ENCODE data around the gene CCDC88A. TPM values are rescaled to one million over a fixed set of nuclear protein-coding genes. Genes with fewer than 3 reads are reported as not detected.

The CCDC88A gene
- total and polyA plus RNA-seq, 4 donors = 126 to 223 (median 205) TPM

Small RNA genes within 50 kb of the gene (small RNA-seq; reads per million reads assigned to genes)
- gene RF00019 (ENCODE audit: low replicate concordance) = not detected
- not detected for gene RNU6-221P (ENCODE audit: low replicate concordance)
- not detected for gene RNU6-775P (ENCODE audit: low replicate concordance)

Other genes starting within 250 kb of the CCDC88A start
- gene CLHC1, start 187.6 kb downstream of the CCDC88A start, total RNA-seq = 10 to 100 TPM; 26.9 to 29.6 TPM
- 10 to 100 TPM; 18.4 to 21.5 TPM for gene CLHC1, start 187.6 kb downstream of the CCDC88A start, polyA plus RNA-seq (ENCODE audit: insufficient read length in 2 of 2)
- gene RPS27A, start 187.2 kb downstream of the CCDC88A start, total RNA-seq = 1,000 to 10,000 TPM in 1 of 2 donors, 100 to 1,000 TPM in 1; 549 to 1,805 TPM
- 1,000 to 10,000 TPM; 1,078 to 1,106 TPM for gene RPS27A, start 187.2 kb downstream of the CCDC88A start, polyA plus RNA-seq (ENCODE audit: insufficient read length in 2 of 2)
- 10 to 100 TPM; 23.3 to 31.1 TPM for gene MTIF2, start 150.6 kb downstream of the CCDC88A start, total RNA-seq
- gene MTIF2, start 150.6 kb downstream of the CCDC88A start, polyA plus RNA-seq (ENCODE audit: insufficient read length in 2 of 2) = 10 to 100 TPM; 19.8 to 21.6 TPM
- 10 to 100 TPM; 33.4 to 68.9 TPM for gene CFAP36, start 99.9 kb upstream of the CCDC88A start, total RNA-seq
- 100 to 1,000 TPM in 1 of 2 donors, 10 to 100 TPM in 1; 99.2 to 111 TPM for gene CFAP36, start 99.9 kb upstream of the CCDC88A start, polyA plus RNA-seq (ENCODE audit: insufficient read length in 2 of 2)
- gene PPP4R3B, start 197.8 kb upstream of the CCDC88A start, total RNA-seq = 10 to 100 TPM; 58.8 to 91.0 TPM
- gene PPP4R3B, start 197.8 kb upstream of the CCDC88A start, polyA plus RNA-seq (ENCODE audit: insufficient read length in 2 of 2) = 10 to 100 TPM; 57.3 to 81.1 TPM